Measurements from ENCODE around the gene LRRC75A. TPM values are rescaled to one million over a fixed set of nuclear protein-coding genes. Genes with fewer than 3 reads are reported as not detected.
"Not testable (repeated sequence)": the region's sequence is repeated elsewhere in the genome, so short reads cannot be mapped to it uniquely, and the experiment has no call there.

Gene LRRC75A
- total and polyA plus RNA-seq, 2 donors (not counting 3 experiments of a cell fraction or from before 2014, with no cell fraction given) = 3.7 to 6.1 TPM

- H4K20me1 ChIP-seq (replicated peaks; ENCODE audit: control insufficient read depth, extremely low read depth, insufficient read depth, low read length); H3K27ac ChIP-seq (ENCODE audit: insufficient read depth, low read depth, low read length); H3K36me3 ChIP-seq (ENCODE audit: control insufficient read depth in 2 of 2, extremely low read depth in 1 of 2, insufficient read depth in 2 of 2, low read length in 2 of 2); dilution Hi-C loops (cut with MboI; ENCODE audit: extremely low pct_ligation_motif_present, low sequenced_read_pairs); H3K9me3 ChIP-seq (replicated peaks; ENCODE audit: control insufficient read depth, insufficient read depth, low read length); H3K4me2 ChIP-seq (ENCODE audit: insufficient read depth, low read length); POLR2A ChIA-PET; intact Hi-C loops (cut with micrococcal nuclease); H2AFZ ChIP-seq (ENCODE audit: low read depth, low read length); H3K9me1 ChIP-seq (replicated peaks; ENCODE audit: control insufficient read depth, extremely low read depth, insufficient read depth, low read length); H3K79me2 ChIP-seq (ENCODE audit: control insufficient read depth, insufficient read depth, low read length); H3K27me3 ChIP-seq (ENCODE audit: control insufficient read depth in 2 of 2, insufficient read depth in 2 of 2, low read length in 2 of 2); BruUV-seq (replicated peaks); FAIRE-seq; H3K9ac ChIP-seq (replicated peaks; ENCODE audit: extremely low read depth, insufficient read depth, low read length); H3K4me3 ChIP-seq (replicated peaks in 1 of 3; ENCODE audit: insufficient read depth in 1 of 3, low read depth in 1 of 3, low read length in 3 of 3); DNase-seq (ENCODE audit: low read depth, low spot score); H3K4me1 ChIP-seq (ENCODE audit: control insufficient read depth, extremely low read depth, insufficient read depth, low read length): not testable (repeated sequence)
- CTCF ChIA-PET = interaction anchor here (1.3 kb wide), 1 partner anchor 9 kb away, joined by 3 read pairs; no protein-coding TSS in a partner anchor
These were observed 99.5 kb downstream of the LRRC75A start for GRCh38 chr17:16392491-16392890.

Small RNAs within 50 kb of the gene (small RNA-seq; reads per million reads assigned to genes)
- not detected for gene SNORD49A (ENCODE audit: insufficient read depth, insufficient read length, low read depth, low replicate concordance)
- not detected for gene SNORD65 (ENCODE audit: insufficient read depth, insufficient read length, low read depth, low replicate concordance)

Other genes with a start within 250 kb of the LRRC75A start
- 41.6 and 44.0 TPM in 2 replicates for gene CENPV, start 138.7 kb downstream of the LRRC75A start, total RNA-seq
- gene CENPV, start 138.7 kb downstream of the LRRC75A start, polyA plus RNA-seq = 29.9 and 38.2 TPM in 2 replicates
- gene UBB, start 111.1 kb downstream of the LRRC75A start, total RNA-seq = 1,183 and 1,294 TPM in 2 replicates
- gene UBB, start 111.1 kb downstream of the LRRC75A start, polyA plus RNA-seq = 1,282 and 1,683 TPM in 2 replicates
- gene TRPV2, start 76.6 kb downstream of the LRRC75A start, total RNA-seq = 6.7 and 10.6 TPM in 2 replicates
- gene TRPV2, start 76.6 kb downstream of the LRRC75A start, polyA plus RNA-seq = 3.3 and 4.2 TPM in 2 replicates
- 5.5 and 6.9 TPM in 2 replicates for gene ZNF287, start 77.0 kb upstream of the LRRC75A start, total RNA-seq
- 2.5 and 3.6 TPM in 2 replicates for gene ZNF287, start 77.0 kb upstream of the LRRC75A start, polyA plus RNA-seq
- gene ZNF624, start 161.7 kb upstream of the LRRC75A start, total RNA-seq = 5.1 and 5.7 TPM in 2 replicates
- gene ZNF624, start 161.7 kb upstream of the LRRC75A start, polyA plus RNA-seq = 0.68 and 0.77 TPM in 2 replicates
- gene CCDC144A, start 198.0 kb upstream of the LRRC75A start, total RNA-seq = 0.27 and 2.9 TPM in 2 replicates
- 5.9 and 7.4 TPM in 2 replicates for gene CCDC144A, start 198.0 kb upstream of the LRRC75A start, polyA plus RNA-seq

Data from endothelial cell of umbilical vein (primary cell).